Epithelial cell of proximal tubule (primary cell): ENCODE measurements around the gene TPSAB1. TPM values are rescaled to one million over a fixed set of nuclear protein-coding genes. Genes with fewer than 3 reads are reported as not detected.

Experiments
- DNase-seq: peaks from one replicate; pipeline ENCODE4 v3.0.0-alpha.2; 2011; ENCODE audit warnings: low read depth
- H3K4me3 ChIP-seq: 2 replicates; pipeline ENCODE4 v1.5.1; 2011; ENCODE audit warnings: low read depth, mild to moderate bottlenecking, low read length
- total RNA-seq: library from RNA; depleted of rRNA; stranded (reverse); fragments of >200 nt; gene quantifications from 2 replicates; pipeline ENCODE4 v1.2.3, GENCODE V29; 2015
- TF ChIP-seq, protein P1 (sequence below): conservative IDR thresholded peaks from 2 replicates; pipeline ENCODE4 v1.5.1; 2012; ENCODE audit warnings: low read depth, mild to moderate bottlenecking, low read length

The TPSAB1 gene
- total RNA-seq, 1 donor from 2014 or later, result not detected

DNA sequence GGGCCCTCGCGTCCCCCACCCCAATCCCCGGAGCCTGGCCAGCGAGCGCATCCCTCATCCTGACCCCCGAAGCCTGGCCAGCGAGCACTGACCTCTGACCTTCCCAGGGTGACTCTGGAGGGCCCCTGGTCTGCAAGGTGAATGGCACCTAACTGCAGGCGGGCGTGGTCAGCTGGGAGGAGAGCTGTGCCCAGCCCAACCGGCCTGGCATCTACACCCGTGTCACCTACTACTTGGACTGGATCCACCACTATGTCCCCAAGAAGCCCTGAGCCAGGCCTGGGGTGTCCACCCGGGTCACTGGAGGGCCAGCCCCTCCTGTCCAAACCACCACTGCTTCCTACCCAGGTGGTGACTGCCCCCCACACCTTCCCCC, 17.7 kb downstream of the TPSAB1 start:
- no peak for DNase-seq
- TF ChIP-seq, protein P1, sequence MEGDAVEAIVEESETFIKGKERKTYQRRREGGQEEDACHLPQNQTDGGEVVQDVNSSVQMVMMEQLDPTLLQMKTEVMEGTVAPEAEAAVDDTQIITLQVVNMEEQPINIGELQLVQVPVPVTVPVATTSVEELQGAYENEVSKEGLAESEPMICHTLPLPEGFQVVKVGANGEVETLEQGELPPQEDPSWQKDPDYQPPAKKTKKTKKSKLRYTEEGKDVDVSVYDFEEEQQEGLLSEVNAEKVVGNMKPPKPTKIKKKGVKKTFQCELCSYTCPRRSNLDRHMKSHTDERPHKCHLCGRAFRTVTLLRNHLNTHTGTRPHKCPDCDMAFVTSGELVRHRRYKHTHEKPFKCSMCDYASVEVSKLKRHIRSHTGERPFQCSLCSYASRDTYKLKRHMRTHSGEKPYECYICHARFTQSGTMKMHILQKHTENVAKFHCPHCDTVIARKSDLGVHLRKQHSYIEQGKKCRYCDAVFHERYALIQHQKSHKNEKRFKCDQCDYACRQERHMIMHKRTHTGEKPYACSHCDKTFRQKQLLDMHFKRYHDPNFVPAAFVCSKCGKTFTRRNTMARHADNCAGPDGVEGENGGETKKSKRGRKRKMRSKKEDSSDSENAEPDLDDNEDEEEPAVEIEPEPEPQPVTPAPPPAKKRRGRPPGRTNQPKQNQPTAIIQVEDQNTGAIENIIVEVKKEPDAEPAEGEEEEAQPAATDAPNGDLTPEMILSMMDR, result no peak
- H3K4me3 ChIP-seq, result no peak overlapping the region

DNA sequence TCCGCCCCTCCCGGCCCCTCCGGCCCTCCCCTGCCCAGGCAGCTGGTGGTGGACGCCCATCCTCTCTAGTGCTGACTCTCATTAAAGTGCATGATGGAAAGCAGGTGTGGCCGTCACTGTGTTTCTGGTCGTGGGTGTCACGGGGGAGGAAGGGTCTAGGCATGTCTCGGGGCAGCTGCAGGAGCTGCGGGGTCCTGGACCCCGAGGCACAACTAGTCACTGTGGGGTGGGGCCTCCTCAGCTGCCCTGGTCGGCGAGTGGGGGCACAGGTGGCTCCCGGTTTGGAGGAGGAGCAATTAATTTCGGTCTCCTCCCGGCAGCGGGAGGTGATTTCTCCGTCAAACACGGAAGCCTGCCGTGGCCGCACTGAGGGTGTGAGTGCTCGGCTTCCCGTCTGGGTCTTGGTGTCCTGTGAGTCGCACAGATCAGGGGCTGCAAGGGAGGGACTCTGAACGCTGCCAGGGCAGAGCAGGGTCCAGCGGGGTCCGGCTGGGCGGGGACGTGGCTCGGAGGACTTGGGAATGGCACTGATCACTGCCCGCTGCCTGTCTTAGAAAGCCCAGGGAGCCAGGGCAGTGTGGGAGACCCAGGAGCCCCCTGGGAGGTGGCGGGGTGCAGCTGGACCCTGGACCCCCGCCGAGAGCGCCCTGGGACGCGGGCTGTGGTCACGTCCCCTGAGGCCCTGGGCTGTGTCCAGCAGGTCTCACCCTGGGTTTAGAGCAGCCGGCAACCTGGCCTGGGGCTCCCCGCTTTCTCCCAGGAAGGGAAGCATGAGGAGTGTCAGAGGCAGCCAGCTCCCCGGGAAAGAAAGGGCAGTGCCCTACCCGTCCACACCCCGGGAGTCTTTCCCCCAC, 18.6 kb downstream of the TPSAB1 start:
- H3K4me3 ChIP-seq, result no peak overlapping the region
- DNase-seq, result no peak
- TF ChIP-seq, protein P1, result no peak

DNA sequence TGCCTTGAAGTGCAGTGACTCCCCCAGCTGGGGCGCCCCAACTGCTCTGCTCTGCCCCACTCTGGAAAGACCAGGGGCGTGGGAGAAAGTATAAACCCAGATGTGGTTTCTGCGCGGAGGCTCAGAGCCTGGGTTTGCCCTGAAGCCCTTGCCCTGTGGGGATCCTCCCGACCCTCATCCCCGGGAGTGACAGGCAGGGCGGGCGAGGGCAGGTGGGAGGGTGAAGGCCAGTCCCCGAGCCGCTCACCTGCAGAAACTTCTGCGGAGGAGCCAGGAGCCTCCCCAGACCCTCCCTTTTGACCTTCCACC, 19.2 kb downstream of the TPSAB1 start:
- no peak for DNase-seq
- TF ChIP-seq, protein P1, result no peak
- no peak overlapping the region for H3K4me3 ChIP-seq

DNA sequence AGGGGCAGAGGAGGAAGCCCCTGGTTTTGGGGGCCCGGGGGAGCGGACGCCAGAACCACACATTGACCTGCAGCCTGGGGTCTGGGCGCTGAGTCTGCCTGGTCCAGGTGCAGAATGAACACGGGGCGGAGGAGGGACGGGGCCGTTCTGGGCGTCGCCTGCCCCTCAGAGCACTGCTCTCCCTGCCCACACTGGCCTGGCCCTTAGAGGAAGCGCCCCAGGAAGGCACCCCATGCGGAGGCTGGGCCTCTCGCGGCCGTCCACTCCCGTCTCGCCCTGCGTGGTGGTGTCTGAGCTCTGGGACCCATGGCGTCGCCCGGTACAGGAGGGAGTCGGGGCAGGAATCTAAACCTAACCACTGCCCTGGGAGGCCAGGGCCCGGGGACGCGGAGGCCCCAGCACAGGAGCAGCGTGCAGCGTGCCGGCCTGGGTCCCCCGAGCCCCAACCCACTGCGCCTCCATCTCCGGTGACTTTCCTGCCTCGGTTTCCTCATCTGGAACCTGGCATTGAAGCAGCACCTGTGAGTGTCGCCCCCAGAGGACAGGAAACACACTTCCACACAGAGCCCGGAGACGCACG, 19.7 kb downstream of the TPSAB1 start:
- no peak overlapping the region for H3K4me3 ChIP-seq
- DNase-seq, result no peak
- TF ChIP-seq, protein P1, result no peak

DNA sequence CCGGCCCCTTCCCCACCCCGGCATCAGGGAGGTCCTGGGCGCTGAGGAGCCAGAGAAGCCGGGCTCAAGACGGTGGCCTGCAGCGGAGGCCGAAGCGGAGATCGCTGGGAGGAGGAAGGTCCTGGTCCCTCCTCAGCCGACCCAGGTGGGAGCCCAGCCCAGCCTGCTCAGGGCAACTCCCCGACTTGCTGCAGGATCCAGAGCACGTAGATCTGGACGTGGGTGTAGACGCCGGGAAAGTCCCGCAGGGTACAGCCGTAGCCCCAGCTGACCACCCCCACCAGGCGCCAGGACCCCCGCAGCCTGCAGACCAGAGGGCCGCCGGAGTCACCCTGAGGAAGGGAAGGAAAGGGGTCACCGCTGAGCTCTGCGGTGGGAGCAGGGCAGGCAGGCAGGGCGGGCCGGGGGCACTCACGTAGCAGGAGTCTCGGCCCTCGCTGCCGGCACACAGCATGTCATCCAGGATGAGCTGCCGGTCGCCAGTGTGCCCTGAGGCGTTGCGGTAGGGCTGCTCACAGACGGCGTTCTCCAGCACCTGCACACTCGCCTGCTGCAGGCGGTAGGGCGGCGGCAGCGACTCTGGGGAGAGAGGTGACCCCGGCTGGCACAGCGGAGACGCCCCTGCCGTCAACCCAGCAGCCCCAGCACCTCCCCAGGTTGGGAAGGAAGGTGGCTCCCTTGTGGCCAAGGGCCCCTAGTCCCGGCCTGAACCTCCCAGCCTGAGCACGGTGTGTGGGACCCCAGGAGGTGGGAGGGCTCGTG, 20.8 kb downstream of the TPSAB1 start:
- no peak for DNase-seq
- TF ChIP-seq, protein P1, result no peak
- H3K4me3 ChIP-seq, result no peak overlapping the region

DNA sequence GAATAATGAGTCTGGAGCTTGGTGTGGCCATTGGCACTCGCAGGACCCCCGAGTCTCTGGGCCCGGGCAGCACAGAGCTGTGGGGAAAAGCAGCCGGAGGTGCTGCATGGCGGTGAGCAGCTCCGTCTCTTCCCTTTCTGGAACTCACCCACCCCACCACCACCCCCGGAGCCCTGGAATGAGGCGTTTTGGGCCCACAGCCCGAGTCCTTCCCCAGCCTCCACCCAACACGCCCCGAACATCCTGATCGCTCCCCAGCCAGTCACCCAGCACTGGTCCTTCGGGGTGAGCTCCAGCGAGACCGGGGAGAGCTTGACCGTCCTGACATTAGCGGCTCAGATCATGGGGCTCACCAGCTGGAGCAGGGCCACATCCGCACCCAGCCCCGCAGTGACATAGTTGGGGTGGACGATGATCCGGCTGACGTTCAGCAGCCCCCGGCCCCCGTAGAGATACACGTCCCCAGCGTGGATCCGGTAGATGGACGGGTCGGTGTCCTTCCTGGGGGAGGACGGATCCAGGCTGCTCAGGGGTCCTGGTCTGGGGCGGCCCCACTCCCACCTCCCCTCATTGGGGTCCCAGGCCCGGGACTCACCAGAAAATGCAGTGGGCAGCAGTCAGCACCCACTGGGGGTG, 21.8 kb downstream of the TPSAB1 start:
- no peak for DNase-seq
- H3K4me3 ChIP-seq, result no peak overlapping the region
- TF ChIP-seq, protein P1, result no peak
